ENCODE data around the gene SDR42E2. TPM values are rescaled to one million over a fixed set of nuclear protein-coding genes. Genes with fewer than 3 reads are reported as not detected.
"Not testable (repeated sequence)": the region's sequence is repeated elsewhere in the genome, so short reads cannot be mapped to it uniquely, and the experiment has no call there.

The SDR42E2 gene
- total and polyA plus RNA-seq, 3 experiments from 2014 or later, result 0.11 to 0.92 TPM; not detected in 1

DNA sequence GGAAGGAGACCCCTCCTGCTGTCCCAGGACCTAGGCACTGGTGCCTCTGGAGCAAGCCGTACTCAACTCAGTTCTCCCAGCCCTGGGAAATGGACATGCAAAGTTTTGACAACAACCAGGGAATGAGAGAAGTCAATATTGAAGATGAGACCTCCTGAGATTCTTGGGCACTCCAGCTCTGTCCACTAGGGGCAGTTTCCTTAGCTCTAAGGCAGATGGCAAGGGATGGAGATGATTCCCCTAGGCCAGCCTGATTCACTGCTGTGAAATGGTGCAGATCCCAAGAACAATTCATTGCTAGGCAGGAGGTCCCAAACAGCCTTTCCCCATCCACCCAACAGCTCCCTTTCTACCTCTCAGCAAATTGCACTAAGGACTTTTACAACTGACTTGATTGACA lies 20.5 kb upstream of the SDR42E2 start:
- H3K4me3 ChIP-seq (ENCODE audit: low read length), result no peak overlapping the region
- no peaks in the 10 kb centered on the region for H3K36me3 ChIP-seq (ENCODE audit: insufficient read depth, low read length)
- ChIA-PET CTCF (no interaction called here), POLR2A (interaction anchor here (0.6 kb wide), 1 partner anchor 33 kb away, joined by 6 read pairs; no protein-coding TSS in a partner anchor)
- peaks cover 8 to 21% of the 10 kb centered on the region in 2 donors for H3K27me3 Mint-ChIP-seq
- no peak overlapping the region for H3K27ac ChIP-seq (ENCODE audit: low read depth, low read length)
- no peak overlapping the region for H3K4me3 Mint-ChIP-seq
- H3K4me1 Mint-ChIP-seq, result no peaks in the 10 kb centered on the region
- H3K9me3 Mint-ChIP-seq, result no peaks in the 10 kb centered on the region
- no peak overlapping the region for H3K27ac Mint-ChIP-seq
- no peaks in the 10 kb centered on the region for H3K36me3 Mint-ChIP-seq
- DNase-seq, result no peak
- H3K27me3 ChIP-seq (ENCODE audit: insufficient read depth, low read length, poor library complexity, severe bottlenecking), result no peaks in the 10 kb centered on the region
- no peaks in the 10 kb centered on the region for H3K9me3 ChIP-seq (ENCODE audit: low read length)
- no peaks in the 10 kb centered on the region for H3K4me1 ChIP-seq (ENCODE audit: insufficient read depth, low read length)

DNA sequence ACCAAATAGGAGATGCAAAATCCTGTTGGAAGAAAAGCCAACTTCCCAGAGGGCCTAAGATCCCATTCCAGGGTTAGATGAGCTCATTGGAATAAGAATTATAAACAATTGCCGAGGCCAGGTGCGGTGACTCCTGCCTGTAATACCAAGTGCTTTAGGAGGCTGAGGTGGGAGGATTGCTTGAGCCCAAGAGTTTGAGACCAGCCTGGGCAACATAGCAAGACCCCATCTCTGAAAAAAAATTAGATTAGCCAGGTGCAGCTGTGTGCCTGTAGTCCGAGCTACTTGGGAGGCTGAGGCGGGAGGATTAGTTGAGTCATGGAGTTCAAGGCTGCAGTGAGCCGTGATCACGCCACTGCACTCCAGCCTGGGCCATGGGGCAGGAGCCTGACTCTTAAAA lies 17.8 kb upstream of the SDR42E2 start:
- H3K9me3 ChIP-seq (ENCODE audit: low read length), result no peaks in the 10 kb centered on the region
- H3K4me1 Mint-ChIP-seq, result no peaks in the 10 kb centered on the region
- no peaks in the 10 kb centered on the region for H3K4me1 ChIP-seq (ENCODE audit: insufficient read depth, low read length)
- no peak for DNase-seq
- H3K36me3 Mint-ChIP-seq, result no peaks in the 10 kb centered on the region
- H3K27me3 ChIP-seq (ENCODE audit: insufficient read depth, low read length, poor library complexity, severe bottlenecking), result no peaks in the 10 kb centered on the region
- no peaks in the 10 kb centered on the region for H3K36me3 ChIP-seq (ENCODE audit: insufficient read depth, low read length)
- H3K4me3 Mint-ChIP-seq, result no peak overlapping the region
- POLR2A ChIA-PET, result no interaction called here
- no peaks in the 10 kb centered on the region for H3K9me3 Mint-ChIP-seq
- no peak overlapping the region for H3K27ac Mint-ChIP-seq
- CTCF ChIA-PET, result no interaction called here
- no peak overlapping the region for H3K27ac ChIP-seq (ENCODE audit: low read depth, low read length)
- H3K27me3 Mint-ChIP-seq, result peaks cover 8 to 20% of the 10 kb centered on the region in 2 donors
- no peak overlapping the region for H3K4me3 ChIP-seq (ENCODE audit: low read length)

GRCh38 chr16:22147853-22148252 lies 14.5 kb upstream of the SDR42E2 start:
- H3K27me3 ChIP-seq (ENCODE audit: insufficient read depth, low read length, poor library complexity, severe bottlenecking), result no peaks in the 10 kb centered on the region
- H3K9me3 Mint-ChIP-seq, result no peaks in the 10 kb centered on the region
- POLR2A ChIA-PET, result no interaction called here
- no peaks in the 10 kb centered on the region for H3K9me3 ChIP-seq (ENCODE audit: low read length)
- no peak overlapping the region for H3K27ac ChIP-seq (ENCODE audit: low read depth, low read length)
- no peaks in the 10 kb centered on the region for H3K4me1 ChIP-seq (ENCODE audit: insufficient read depth, low read length)
- no peak overlapping the region for H3K4me3 ChIP-seq (ENCODE audit: low read length)
- H3K36me3 Mint-ChIP-seq, result no peaks in the 10 kb centered on the region
- H3K27ac Mint-ChIP-seq, result no peak overlapping the region
- H3K4me1 Mint-ChIP-seq, result no peaks in the 10 kb centered on the region
- no peak for DNase-seq
- H3K27me3 Mint-ChIP-seq, result peaks cover 3 to 9% of the 10 kb centered on the region in 2 donors
- no peaks in the 10 kb centered on the region for H3K36me3 ChIP-seq (ENCODE audit: insufficient read depth, low read length)
- H3K4me3 Mint-ChIP-seq, result no peak overlapping the region
- CTCF ChIA-PET, result no interaction called here

GRCh38 chr16:22151246-22151998 lies 10.9 kb upstream of the SDR42E2 start:
- H3K27me3 Mint-ChIP-seq, result peaks cover 6 to 13% of the 10 kb centered on the region in 2 donors
- H3K9me3 Mint-ChIP-seq, result no peaks in the 10 kb centered on the region
- Histone ChIP-seq H3K4me3 (ENCODE audit: low read length) (no peak overlapping the region), H3K9me3 (ENCODE audit: low read length) (no peaks in the 10 kb centered on the region), H3K4me1 (ENCODE audit: insufficient read depth, low read length) (no peaks in the 10 kb centered on the region), H3K27ac (ENCODE audit: low read depth, low read length) (no peak overlapping the region), H3K36me3 (ENCODE audit: insufficient read depth, low read length) (no peaks in the 10 kb centered on the region), H3K27me3 (ENCODE audit: insufficient read depth, low read length, poor library complexity, severe bottlenecking) (no peaks in the 10 kb centered on the region)
- H3K4me1 Mint-ChIP-seq, result no peaks in the 10 kb centered on the region
- H3K36me3 Mint-ChIP-seq, result no peaks in the 10 kb centered on the region
- no peak for DNase-seq
- CTCF ChIA-PET, result no interaction called here
- POLR2A ChIA-PET, result interaction anchor here (0.6 kb wide), 1 partner anchor 222 kb away, joined by 3 read pairs; no protein-coding TSS in a partner anchor
- H3K27ac Mint-ChIP-seq, result no peak overlapping the region
- no peak overlapping the region for H3K4me3 Mint-ChIP-seq

DNA sequence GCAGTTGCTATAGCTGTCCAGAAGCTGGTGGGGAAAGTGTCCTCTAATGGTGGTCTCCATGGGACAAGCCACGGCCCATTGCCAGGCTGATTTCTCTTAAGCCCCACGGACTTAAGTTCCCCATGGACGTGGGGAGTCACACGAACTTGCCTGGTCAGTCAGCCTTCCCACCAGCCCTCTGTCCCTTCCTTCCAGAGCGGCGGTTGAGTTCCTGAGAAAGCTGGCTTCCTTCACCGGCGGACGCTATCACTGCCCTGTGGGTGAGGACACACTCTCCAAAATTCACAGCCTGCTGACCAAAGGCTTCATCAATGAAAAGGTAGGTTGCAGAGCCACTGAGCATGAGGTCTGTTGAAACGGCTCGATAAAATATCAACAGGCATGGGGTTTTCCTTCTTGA lies 10.0 kb upstream of the SDR42E2 start:
- no peak overlapping the region for H3K27ac Mint-ChIP-seq
- H3K27ac ChIP-seq (ENCODE audit: low read depth, low read length), result no peak overlapping the region
- no peaks in the 10 kb centered on the region for H3K9me3 ChIP-seq (ENCODE audit: low read length)
- no peaks in the 10 kb centered on the region for H3K36me3 ChIP-seq (ENCODE audit: insufficient read depth, low read length)
- H3K27me3 Mint-ChIP-seq, result peaks cover 6 to 14% of the 10 kb centered on the region in 2 donors
- no peaks in the 10 kb centered on the region for H3K9me3 Mint-ChIP-seq
- no peaks in the 10 kb centered on the region for H3K27me3 ChIP-seq (ENCODE audit: insufficient read depth, low read length, poor library complexity, severe bottlenecking)
- no peak overlapping the region for H3K4me3 ChIP-seq (ENCODE audit: low read length)
- H3K4me3 Mint-ChIP-seq, result no peak overlapping the region
- no peak for DNase-seq
- H3K4me1 ChIP-seq (ENCODE audit: insufficient read depth, low read length), result no peaks in the 10 kb centered on the region
- ChIA-PET POLR2A (no interaction called here), CTCF (no interaction called here)
- no peaks in the 10 kb centered on the region for H3K36me3 Mint-ChIP-seq
- no peaks in the 10 kb centered on the region for H3K4me1 Mint-ChIP-seq

DNA sequence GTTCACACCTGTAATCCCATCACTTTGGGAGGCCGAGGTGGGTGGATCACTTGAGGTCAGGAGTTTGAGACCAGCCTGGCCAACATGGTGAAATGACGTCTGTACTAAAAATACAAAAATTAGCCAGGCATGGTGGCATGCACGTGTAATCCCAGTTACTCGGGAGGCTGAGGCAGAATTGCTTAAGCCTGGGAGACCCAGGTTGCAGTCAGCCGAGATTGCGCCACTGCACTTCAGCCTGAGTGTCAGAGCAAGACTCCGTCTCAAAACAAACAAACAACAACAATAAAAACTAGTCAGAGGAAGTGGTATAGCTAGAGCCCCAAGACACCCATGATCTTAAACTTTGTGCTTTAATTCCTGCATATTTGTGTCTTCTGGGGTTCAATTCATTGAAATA lies 9.2 kb upstream of the SDR42E2 start:
- H3K4me1 Mint-ChIP-seq; CTCF ChIA-PET; DNase-seq; H3K4me3 Mint-ChIP-seq; H3K27ac ChIP-seq (ENCODE audit: low read depth, low read length); H3K9me3 ChIP-seq (ENCODE audit: low read length); H3K36me3 ChIP-seq (ENCODE audit: insufficient read depth, low read length); H3K27me3 ChIP-seq (ENCODE audit: insufficient read depth, low read length, poor library complexity, severe bottlenecking); H3K9me3 Mint-ChIP-seq; H3K4me3 ChIP-seq (ENCODE audit: low read length); H3K4me1 ChIP-seq (ENCODE audit: insufficient read depth, low read length); H3K36me3 Mint-ChIP-seq; H3K27ac Mint-ChIP-seq: not testable (repeated sequence)
- peaks cover 6 to 14% of the 10 kb centered on the region in 2 donors for H3K27me3 Mint-ChIP-seq
- POLR2A ChIA-PET, result interaction anchor here (0.6 kb wide), 1 partner anchor 103 kb away, joined by 3 read pairs; no protein-coding TSS in a partner anchor

DNA sequence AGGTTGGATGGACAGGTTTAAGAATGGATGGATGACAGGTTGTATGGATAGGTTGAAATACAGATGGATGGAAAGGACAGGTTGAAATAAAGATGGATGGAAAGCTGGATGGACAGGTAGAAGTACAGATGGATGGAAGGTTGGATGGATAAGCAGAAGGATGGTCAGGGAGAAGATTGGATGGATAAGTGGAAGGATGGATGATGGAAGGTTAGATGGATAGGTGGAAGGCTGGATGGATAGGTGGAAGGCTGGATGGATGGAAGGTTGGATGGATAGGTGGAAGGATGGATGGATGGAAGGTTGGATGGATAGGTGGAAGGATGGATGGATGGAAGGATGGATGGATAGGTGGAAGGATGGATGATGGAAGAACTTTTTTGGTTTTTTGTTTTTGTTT lies 905 bp upstream of the SDR42E2 start:
- peak overlapping the region in 3 of 7 donors; percentile 14 to 59 (median 27) for H3K4me3 Mint-ChIP-seq
- H3K27ac Mint-ChIP-seq, result peak overlapping the region in 2 of 8 donors; percentile 0 to 5
- H3K27me3 ChIP-seq (ENCODE audit: insufficient read depth, low read length, poor library complexity, severe bottlenecking), result peaks cover 13% of the 10 kb centered on the region
- H3K36me3 ChIP-seq (ENCODE audit: insufficient read depth, low read length), result no peaks in the 10 kb centered on the region
- peaks cover 11 to 12% (median 11%) of the 10 kb centered on the region in 3 donors for H3K4me1 Mint-ChIP-seq
- no peaks in the 10 kb centered on the region for H3K4me1 ChIP-seq (ENCODE audit: insufficient read depth, low read length)
- H3K4me3 ChIP-seq (ENCODE audit: low read length), result no peak overlapping the region
- POLR2A ChIA-PET, result no interaction called here
- CTCF ChIA-PET, result no interaction called here
- no peak for DNase-seq
- no peak overlapping the region for H3K27ac ChIP-seq (ENCODE audit: low read depth, low read length)
- no peaks in the 10 kb centered on the region for H3K9me3 ChIP-seq (ENCODE audit: low read length)
- peaks cover 0 to 4% (median 0%) of the 10 kb centered on the region in 3 donors for H3K36me3 Mint-ChIP-seq
- H3K9me3 Mint-ChIP-seq, result no peaks in the 10 kb centered on the region
- H3K27me3 Mint-ChIP-seq, result peaks cover 11 to 26% of the 10 kb centered on the region in 2 donors

GRCh38 chr16:22162656-22163009 lies 327 bp downstream of the SDR42E2 start:
- Mint-ChIP-seq H3K36me3 (peaks cover 0 to 4% (median 0%) of the 10 kb centered on the region in 3 donors), H3K4me3 (peak overlapping the region in 2 of 7 donors; percentile 28 to 39), H3K27ac (no peak overlapping the region), H3K9me3 (no peaks in the 10 kb centered on the region), H3K4me1 (peaks cover 11 to 12% (median 11%) of the 10 kb centered on the region in 3 donors), H3K27me3 (peaks cover 11 to 25% of the 10 kb centered on the region in 2 donors)
- Histone ChIP-seq H3K9me3 (ENCODE audit: low read length) (no peaks in the 10 kb centered on the region), H3K4me3 (ENCODE audit: low read length) (no peak overlapping the region), H3K36me3 (ENCODE audit: insufficient read depth, low read length) (no peaks in the 10 kb centered on the region), H3K27ac (ENCODE audit: low read depth, low read length) (no peak overlapping the region), H3K4me1 (ENCODE audit: insufficient read depth, low read length) (no peaks in the 10 kb centered on the region), H3K27me3 (ENCODE audit: insufficient read depth, low read length, poor library complexity, severe bottlenecking) (peaks cover 13% of the 10 kb centered on the region)
- no peak for DNase-seq
- ChIA-PET POLR2A (no interaction called here), CTCF (no interaction called here)
